BJ (cell line): ENCODE results near the gene TMEM175. TPM values are rescaled to one million over a fixed set of nuclear protein-coding genes. Genes with fewer than 3 reads are reported as not detected.

Experiments used
- CTCF ChIA-PET: fragments of 350-600 bp; formaldehyde crosslinking; extraction: SDS; loops from one replicate; lab custom pipeline; 2021; ENCODE audit warnings: antibody characterized with exemption, inconsistent platforms; lab: Yijun Ruan, JAX
- POLR2A ChIA-PET: fragments of 300-600 bp; sonication (Branson Sonifier 250); formaldehyde crosslinking; extraction: SDS; loops from one replicate; lab custom pipeline; 2021; ENCODE audit warnings: antibody characterized with exemption; lab: Charles Lee
- DNase-seq: peaks from one replicate; pipeline ENCODE4 v3.0.0-alpha.2; 2011; ENCODE audit warnings: low read depth
- H3K27me3 ChIP-seq: 2 replicates; pipeline ENCODE4 v1.6.0; 2011; ENCODE audit warnings: low read length; ENCODE audit not compliant: control insufficient read depth, insufficient read depth
- H3K36me3 ChIP-seq: 2 replicates; pipeline ENCODE4 v1.5.1; 2011; ENCODE audit warnings: low read length; ENCODE audit not compliant: control insufficient read depth, insufficient read depth
- H3K4me3 ChIP-seq: 2 replicates; pipeline ENCODE4 v1.5.1; 2011; ENCODE audit warnings: low read depth, mild to moderate bottlenecking, control low read depth, low read length
- CTCF ChIP-seq: IDR thresholded peaks from 2 replicates; pipeline ENCODE4 v1.5.1; 2011; ENCODE audit warnings: low read depth, mild to moderate bottlenecking, control low read depth, inconsistent platforms, low read length, moderate library complexity; ENCODE audit not compliant: insufficient read depth
- polyA plus RNA-seq: library from polyadenylated mRNA; depleted of rRNA; stranded (reverse); fragments of >200 nt; gene quantifications from 2 replicates; pipeline ENCODE4 v1.2.3, GENCODE V29; 2011; rRNA removed

Gene TMEM175
- polyA plus RNA-seq, 1 experiment: 77.8 TPM

- no peak for TF ChIP-seq CTCF
- Histone ChIP-seq H3K4me3 (no peak overlapping the region), H3K27me3 (peaks cover 25% of the 10 kb centered on the region)
Measured at GRCh38 chr4:1004557-1005485, 72.6 kb downstream of the TMEM175 start.

GRCh38 chr4:1006856-1007255, 74.6 kb downstream of the TMEM175 start:
- Histone ChIP-seq H3K36me3 (no peaks in the 10 kb centered on the region), H3K4me3 (no peak overlapping the region), H3K27me3 (peaks cover 19% of the 10 kb centered on the region)
- CTCF ChIA-PET: no interaction called here
- POLR2A ChIA-PET: no interaction called here
- DNase-seq: no peak
- no peak for TF ChIP-seq CTCF

More at GRCh38 chr4:1004557-1005485, 72.6 kb downstream of the TMEM175 start:
- H3K36me3 ChIP-seq: no peaks in the 10 kb centered on the region
- ChIA-PET CTCF (no interaction called here), POLR2A (no interaction called here)
- DNase-seq: no peak

Other genes with a start within 250 kb of the TMEM175 start
- 1.6 and 2.8 TPM in 2 replicates for gene SLC49A3, start 243.3 kb upstream of the TMEM175 start, polyA plus RNA-seq
- 28.3 and 37.6 TPM in 2 replicates for gene PCGF3, start 226.6 kb upstream of the TMEM175 start, polyA plus RNA-seq
- gene CPLX1, start 106.3 kb upstream of the TMEM175 start, polyA plus RNA-seq: 0.15 TPM in 1 of 2 replicates, not detected in the other
- 20.0 and 26.3 TPM in 2 replicates for gene GAK, start 144 bp upstream of the TMEM175 start, polyA plus RNA-seq
- 3.7 and 6.5 TPM in 2 replicates for gene DGKQ, start 41.1 kb downstream of the TMEM175 start, polyA plus RNA-seq
- 7.5 and 13.2 TPM in 2 replicates for gene IDUA, start 54.6 kb downstream of the TMEM175 start, polyA plus RNA-seq
- gene SLC26A1, start 60.9 kb downstream of the TMEM175 start, polyA plus RNA-seq: 0.09 TPM in 1 of 2 replicates, not detected in the other
- 9.1 and 21.2 TPM in 2 replicates for gene FGFRL1, start 79.2 kb downstream of the TMEM175 start, polyA plus RNA-seq
- 2.9 TPM in 2 replicates for gene RNF212, start 181.1 kb downstream of the TMEM175 start, polyA plus RNA-seq
- gene SPON2, start 240.1 kb downstream of the TMEM175 start, polyA plus RNA-seq: 8.8 and 11.6 TPM in 2 replicates